Measurements from ENCODE around the gene WNT1. TPM values are rescaled to one million over a fixed set of nuclear protein-coding genes. Genes with fewer than 3 reads are reported as not detected.

WNT1 gene
- total RNA-seq, 1 donor from 2014 or later, result not detected

- TF ChIP-seq CTCF (IDR thresholded peaks at IDR 0.05; ENCODE audit: unreplicated experiment), result no peak
- no peak overlapping the region for H3K4me3 Mint-ChIP-seq
- DNase-seq (ENCODE audit: low spot score in 2 of 2, unreplicated experiment in 2 of 2), result no peak
These were observed 7.4 kb downstream of the WNT1 start for GRCh38 chr12:48985475-48985897.

GRCh38 chr12:48985901-48986300 lies 7.8 kb downstream of the WNT1 start:
- Mint-ChIP-seq H3K27me3 (ENCODE audit: low read depth) (peaks cover 95% of the 10 kb centered on the region), H3K9me3 (no peaks in the 10 kb centered on the region), H3K4me1 (peaks cover 9% of the 10 kb centered on the region), H3K36me3 (no peaks in the 10 kb centered on the region), H3K27ac (no peak overlapping the region), H3K4me3 (no peak overlapping the region)
- no peak for DNase-seq (ENCODE audit: low spot score in 2 of 2, unreplicated experiment in 2 of 2)
- no peak for TF ChIP-seq CTCF (IDR thresholded peaks at IDR 0.05; ENCODE audit: unreplicated experiment)

More at GRCh38 chr12:48985475-48985897, 7.4 kb downstream of the WNT1 start:
- Mint-ChIP-seq H3K27ac (no peak overlapping the region), H3K4me1 (peaks cover 14% of the 10 kb centered on the region), H3K36me3 (no peaks in the 10 kb centered on the region), H3K9me3 (no peaks in the 10 kb centered on the region), H3K27me3 (ENCODE audit: low read depth) (peaks cover 95% of the 10 kb centered on the region)

GRCh38 chr12:48986720-48987291 lies 8.7 kb downstream of the WNT1 start:
- DNase-seq (ENCODE audit: low spot score in 2 of 2, unreplicated experiment in 2 of 2), result no peak
- no peaks in the 10 kb centered on the region for H3K36me3 Mint-ChIP-seq
- H3K4me3 Mint-ChIP-seq, result no peak overlapping the region
- peaks cover 1% of the 10 kb centered on the region for H3K4me1 Mint-ChIP-seq
- peaks cover 88% of the 10 kb centered on the region for H3K27me3 Mint-ChIP-seq (ENCODE audit: low read depth)
- no peak for TF ChIP-seq CTCF (IDR thresholded peaks at IDR 0.05; ENCODE audit: unreplicated experiment)
- H3K9me3 Mint-ChIP-seq, result no peaks in the 10 kb centered on the region
- no peak overlapping the region for H3K27ac Mint-ChIP-seq

- H3K36me3 Mint-ChIP-seq, result no peaks in the 10 kb centered on the region
- no peaks in the 10 kb centered on the region for H3K4me1 Mint-ChIP-seq
- peak; percentile 86 for TF ChIP-seq CTCF (IDR thresholded peaks at IDR 0.05; ENCODE audit: unreplicated experiment)
- H3K27ac Mint-ChIP-seq, result no peak overlapping the region
- no peak overlapping the region for H3K4me3 Mint-ChIP-seq
- peak in 1 of 2 experiments; percentile 73 for DNase-seq (ENCODE audit: low spot score in 2 of 2, unreplicated experiment in 2 of 2)
- H3K27me3 Mint-ChIP-seq (ENCODE audit: low read depth), result peaks cover 81% of the 10 kb centered on the region
- no peaks in the 10 kb centered on the region for H3K9me3 Mint-ChIP-seq
These were observed 10.0 kb downstream of the WNT1 start for GRCh38 chr12:48988030-48988649.

- no peak overlapping the region for H3K4me3 Mint-ChIP-seq
- H3K27ac Mint-ChIP-seq, result no peak overlapping the region
- no peaks in the 10 kb centered on the region for H3K9me3 Mint-ChIP-seq
- peaks cover 78% of the 10 kb centered on the region for H3K27me3 Mint-ChIP-seq (ENCODE audit: low read depth)
- DNase-seq (ENCODE audit: low spot score in 2 of 2, unreplicated experiment in 2 of 2), result no peak
- H3K4me1 Mint-ChIP-seq, result peaks cover 4% of the 10 kb centered on the region
- no peak for TF ChIP-seq CTCF (IDR thresholded peaks at IDR 0.05; ENCODE audit: unreplicated experiment)
- H3K36me3 Mint-ChIP-seq, result no peaks in the 10 kb centered on the region
These were observed 12.4 kb downstream of the WNT1 start for GRCh38 chr12:48990552-48990951.

Data from mesothelial cell of epicardium (in vitro differentiated cells).